ENCODE results near the gene CLSTN1. TPM values are rescaled to one million over a fixed set of nuclear protein-coding genes. Genes with fewer than 3 reads are reported as not detected.

CLSTN1 gene
- total RNA-seq, 2 experiments from 2014 or later: 29.3 to 29.9 TPM

GRCh38 chr1:9842781-9843575 lies 19.2 kb upstream of the CLSTN1 start:
- DNase-seq (no peak), ATAC-seq (no peak)
- no peaks in the 10 kb centered on the region for H3K36me3 Mint-ChIP-seq (ENCODE audit: low read depth)
- CTCF ChIA-PET: interaction anchor here (3.0 kb wide), 1 partner anchor 59 kb away, joined by 15 read pairs; no protein-coding TSS in a partner anchor
- no peak overlapping the region for H3K4me3 Mint-ChIP-seq
- no peaks in the 10 kb centered on the region for H3K9me3 Mint-ChIP-seq
- POLR2A ChIA-PET: no interaction called here
- H3K27ac Mint-ChIP-seq: no peak overlapping the region
- TF ChIP-seq CTCF (IDR thresholded peaks at IDR 0.05): no peak
- H3K27me3 Mint-ChIP-seq: no peaks in the 10 kb centered on the region
- intact Hi-C loops (cut with micrococcal nuclease): no loop called here
- no peaks in the 10 kb centered on the region for H3K4me1 Mint-ChIP-seq (ENCODE audit: low read depth)

- Mint-ChIP-seq H3K9me3 (no peaks in the 10 kb centered on the region), H3K36me3 (ENCODE audit: low read depth) (no peaks in the 10 kb centered on the region), H3K27me3 (no peaks in the 10 kb centered on the region), H3K27ac (no peak overlapping the region), H3K4me1 (ENCODE audit: low read depth) (no peaks in the 10 kb centered on the region), H3K4me3 (no peak overlapping the region)
- intact Hi-C loops (cut with micrococcal nuclease): no loop called here
- ChIA-PET CTCF (interaction anchor here (0.7 to 3.0 kb wide), 2 partner anchors 15 to 58 kb away, joined by 3 to 15 read pairs; no protein-coding TSS in a partner anchor), POLR2A (interaction anchor here (1.1 kb wide), 1 partner anchor 57 kb away, joined by 4 read pairs; no protein-coding TSS in a partner anchor)
- DNase-seq: no peak
- no peak for ATAC-seq
- TF ChIP-seq CTCF (IDR thresholded peaks at IDR 0.05): no peak
Measured at GRCh38 chr1:9842073-9842711, 18.4 kb upstream of the CLSTN1 start.

GRCh38 chr1:9841460-9841859 lies 17.7 kb upstream of the CLSTN1 start:
- Mint-ChIP-seq H3K36me3 (ENCODE audit: low read depth) (no peaks in the 10 kb centered on the region), H3K27ac (no peak overlapping the region), H3K4me3 (no peak overlapping the region), H3K27me3 (no peaks in the 10 kb centered on the region), H3K4me1 (ENCODE audit: low read depth) (no peaks in the 10 kb centered on the region), H3K9me3 (no peaks in the 10 kb centered on the region)
- ATAC-seq (no peak), DNase-seq (no peak)
- CTCF ChIA-PET: interaction anchor here (0.7 to 3.0 kb wide), 2 partner anchors 14 to 57 kb away, joined by 3 to 15 read pairs; no protein-coding TSS in a partner anchor
- intact Hi-C loops (cut with micrococcal nuclease): no loop called here
- POLR2A ChIA-PET: interaction anchor here (1.1 kb wide), 1 partner anchor 57 kb away, joined by 4 read pairs; no protein-coding TSS in a partner anchor
- no peak for TF ChIP-seq CTCF (IDR thresholded peaks at IDR 0.05)

GRCh38 chr1:9840176-9840575 lies 16.4 kb upstream of the CLSTN1 start:
- no peak overlapping the region for H3K27ac Mint-ChIP-seq
- no peak overlapping the region for H3K4me3 Mint-ChIP-seq
- H3K9me3 Mint-ChIP-seq: no peaks in the 10 kb centered on the region
- H3K4me1 Mint-ChIP-seq (ENCODE audit: low read depth): no peaks in the 10 kb centered on the region
- no peak for TF ChIP-seq CTCF (IDR thresholded peaks at IDR 0.05)
- ChIA-PET CTCF (interaction anchor here (0.7 kb wide), 1 partner anchor 56 kb away, joined by 3 read pairs; no protein-coding TSS in a partner anchor), POLR2A (no interaction called here)
- no peak for ATAC-seq
- intact Hi-C loops (cut with micrococcal nuclease): no loop called here
- DNase-seq: no peak
- no peaks in the 10 kb centered on the region for H3K36me3 Mint-ChIP-seq (ENCODE audit: low read depth)
- H3K27me3 Mint-ChIP-seq: no peaks in the 10 kb centered on the region

- ChIA-PET CTCF (no interaction called here), POLR2A (no interaction called here)
- no peak for DNase-seq
- Mint-ChIP-seq H3K4me1 (ENCODE audit: low read depth) (no peaks in the 10 kb centered on the region), H3K36me3 (ENCODE audit: low read depth) (no peaks in the 10 kb centered on the region), H3K27me3 (no peaks in the 10 kb centered on the region), H3K9me3 (no peaks in the 10 kb centered on the region), H3K27ac (no peak overlapping the region), H3K4me3 (no peak overlapping the region)
- TF ChIP-seq CTCF (IDR thresholded peaks at IDR 0.05): no peak
- intact Hi-C loops (cut with micrococcal nuclease): no loop called here
- no peak for ATAC-seq
Measured at GRCh38 chr1:9838946-9839345, 15.2 kb upstream of the CLSTN1 start.

Measured in activated CD8-positive, alpha-beta T cell treated with anti-CD3 and anti-CD28 coated beads for 36 hours (primary cell).